ENCODE data around the gene SUSD5. TPM values are rescaled to one million over a fixed set of nuclear protein-coding genes. Genes with fewer than 3 reads are reported as not detected.

Gene SUSD5
- polyA plus RNA-seq, 1 of the 3 experiments (the other 2 are of a cell fraction), result 1.2 TPM

GRCh38 chr3:33236005-33236404, 17.4 kb upstream of the SUSD5 start:
- Histone ChIP-seq H3K27ac (ENCODE audit: low read depth in 2 of 2, low read length in 1 of 2) (no peak overlapping the region), H3K9ac (no peak overlapping the region), H2AFZ (ENCODE audit: low read depth) (no peak overlapping the region), H3K79me2 (ENCODE audit: insufficient read depth) (no peaks in the 10 kb centered on the region), H3K4me1 (ENCODE audit: control insufficient read depth in 1 of 2, insufficient read depth in 2 of 2, low read depth in 1 of 2, low read length in 1 of 2) (no peaks in the 10 kb centered on the region), H4K20me1 (ENCODE audit: insufficient read depth) (no peaks in the 10 kb centered on the region), H3K4me3 (ENCODE audit: low read depth in 2 of 2, low read length in 1 of 2) (no peak overlapping the region), H3K27me3 (ENCODE audit: insufficient read depth) (no peaks in the 10 kb centered on the region), H3K9me3 (0 out of 2 replicates have a peak, but pooled peaks cover 6% of the 10 kb centered on the region), H3F3A (replicated peaks; ENCODE audit: insufficient read depth) (peaks cover 4% of the 10 kb centered on the region), H3K9me2 (no peaks in the 10 kb centered on the region), H3K36me3 (replicated peaks in 1 of 2; ENCODE audit: control insufficient read depth in 1 of 2, insufficient read depth in 2 of 2, low read length in 1 of 2) (no peaks in the 10 kb centered on the region), H3K4me2 (no peak overlapping the region)
- 53% methylated on average over 2 of the region's 2 CpGs for WGBS (ENCODE audit: low lambda C conversion rate)
- POLR2A ChIA-PET, result no interaction called here
- no peak for DNase-seq
- CTCF ChIA-PET, result interaction anchor here (0.7 to 1.6 kb wide), 2 partner anchors 16 to 544 kb away, joined by 3 read pairs; no protein-coding TSS in a partner anchor
- TF ChIP-seq NFIC (IDR thresholded peaks at IDR 0.05; ENCODE audit: borderline replicate concordance) (no peak), MEF2A (IDR thresholded peaks at IDR 0.05; ENCODE audit: borderline replicate concordance, low read depth) (no peak), SMC3 (IDR thresholded peaks at IDR 0.05; ENCODE audit: low read depth, low read length) (no peak), USF1 (IDR thresholded peaks at IDR 0.05; ENCODE audit: borderline replicate concordance, low read depth) (no peak), USF2 (IDR thresholded peaks at IDR 0.05; ENCODE audit: borderline replicate concordance, low read depth, low read length) (no peak), TEAD4 (IDR thresholded peaks at IDR 0.05; ENCODE audit: borderline replicate concordance, insufficient read depth) (no peak)

- 58% methylated on average over 1 of the region's 1 CpG for WGBS (ENCODE audit: low lambda C conversion rate)
- 0 out of 2 replicates have a peak, but pooled peaks cover 1% of the 10 kb centered on the region for H3K9me3 ChIP-seq
- no peaks in the 10 kb centered on the region for H3K79me2 ChIP-seq (ENCODE audit: insufficient read depth)
- CTCF ChIA-PET, result interaction anchor here (2.0 kb wide), 1 partner anchor 139 kb away, joined by 5 read pairs; no protein-coding TSS in a partner anchor
- no peaks in the 10 kb centered on the region for H3K36me3 ChIP-seq (replicated peaks in 1 of 2; ENCODE audit: control insufficient read depth in 1 of 2, insufficient read depth in 2 of 2, low read length in 1 of 2)
- H2AFZ ChIP-seq (ENCODE audit: low read depth), result no peak overlapping the region
- no peak overlapping the region for H3K27ac ChIP-seq (ENCODE audit: low read depth in 2 of 2, low read length in 1 of 2)
- H3K9me2 ChIP-seq, result no peaks in the 10 kb centered on the region
- TF ChIP-seq FOXM1 (IDR thresholded peaks at IDR 0.05; ENCODE audit: low read depth), result no peak
- no peaks in the 10 kb centered on the region for H4K20me1 ChIP-seq (ENCODE audit: insufficient read depth)
- H3K4me1 ChIP-seq (ENCODE audit: control insufficient read depth in 1 of 2, insufficient read depth in 2 of 2, low read depth in 1 of 2, low read length in 1 of 2), result no peaks in the 10 kb centered on the region
- H3K9ac ChIP-seq, result no peak overlapping the region
- DNase-seq, result no peak
- H3K4me3 ChIP-seq (ENCODE audit: low read depth in 2 of 2, low read length in 1 of 2), result no peak overlapping the region
- H3F3A ChIP-seq (replicated peaks; ENCODE audit: insufficient read depth), result peaks cover 4% of the 10 kb centered on the region
- no peaks in the 10 kb centered on the region for H3K27me3 ChIP-seq (ENCODE audit: insufficient read depth)
- POLR2A ChIA-PET, result no interaction called here
- H3K4me2 ChIP-seq, result no peak overlapping the region
Measured at GRCh38 chr3:33233884-33234283, 15.3 kb upstream of the SUSD5 start.

GRCh38 chr3:33231756-33232465, 13.3 kb upstream of the SUSD5 start:
- Histone ChIP-seq H3K36me3 (replicated peaks in 1 of 2; ENCODE audit: control insufficient read depth in 1 of 2, insufficient read depth in 2 of 2, low read length in 1 of 2) (no peaks in the 10 kb centered on the region), H3K9ac (no peak overlapping the region), H4K20me1 (ENCODE audit: insufficient read depth) (no peaks in the 10 kb centered on the region), H2AFZ (ENCODE audit: low read depth) (no peak overlapping the region), H3K9me3 (no peaks in the 10 kb centered on the region), H3K4me3 (ENCODE audit: low read depth in 2 of 2, low read length in 1 of 2) (no peak overlapping the region), H3K4me2 (no peak overlapping the region), H3K79me2 (ENCODE audit: insufficient read depth) (no peaks in the 10 kb centered on the region), H3K9me2 (no peaks in the 10 kb centered on the region), H3F3A (replicated peaks; ENCODE audit: insufficient read depth) (peaks cover 4% of the 10 kb centered on the region), H3K27me3 (ENCODE audit: insufficient read depth) (no peaks in the 10 kb centered on the region), H3K4me1 (ENCODE audit: control insufficient read depth in 1 of 2, insufficient read depth in 2 of 2, low read depth in 1 of 2, low read length in 1 of 2) (no peaks in the 10 kb centered on the region), H3K27ac (ENCODE audit: low read depth in 2 of 2, low read length in 1 of 2) (no peak overlapping the region)
- ChIA-PET CTCF (no interaction called here), POLR2A (no interaction called here)
- WGBS (ENCODE audit: low lambda C conversion rate), result 66% methylated on average over 5 of the region's 5 CpGs
- no peak for DNase-seq
- TF ChIP-seq IRF3 (IDR thresholded peaks at IDR 0.05; ENCODE audit: low read depth, low read length) (no peak), REST (IDR thresholded peaks at IDR 0.05; ENCODE audit: low read depth, low read length) (no peak), MEF2A (IDR thresholded peaks at IDR 0.05; ENCODE audit: borderline replicate concordance, low read depth) (no peak), ELF1 (IDR thresholded peaks at IDR 0.05) (no peak), CTCF (IDR thresholded peaks at IDR 0.05) (no peak)

Data from SK-N-SH (cell line).